ENCODE results near the gene NDUFAB1.
"Not testable (repeated sequence)": the region's sequence is repeated elsewhere in the genome, so short reads cannot be mapped to it uniquely, and the experiment has no call there.

Gene NDUFAB1

DNA sequence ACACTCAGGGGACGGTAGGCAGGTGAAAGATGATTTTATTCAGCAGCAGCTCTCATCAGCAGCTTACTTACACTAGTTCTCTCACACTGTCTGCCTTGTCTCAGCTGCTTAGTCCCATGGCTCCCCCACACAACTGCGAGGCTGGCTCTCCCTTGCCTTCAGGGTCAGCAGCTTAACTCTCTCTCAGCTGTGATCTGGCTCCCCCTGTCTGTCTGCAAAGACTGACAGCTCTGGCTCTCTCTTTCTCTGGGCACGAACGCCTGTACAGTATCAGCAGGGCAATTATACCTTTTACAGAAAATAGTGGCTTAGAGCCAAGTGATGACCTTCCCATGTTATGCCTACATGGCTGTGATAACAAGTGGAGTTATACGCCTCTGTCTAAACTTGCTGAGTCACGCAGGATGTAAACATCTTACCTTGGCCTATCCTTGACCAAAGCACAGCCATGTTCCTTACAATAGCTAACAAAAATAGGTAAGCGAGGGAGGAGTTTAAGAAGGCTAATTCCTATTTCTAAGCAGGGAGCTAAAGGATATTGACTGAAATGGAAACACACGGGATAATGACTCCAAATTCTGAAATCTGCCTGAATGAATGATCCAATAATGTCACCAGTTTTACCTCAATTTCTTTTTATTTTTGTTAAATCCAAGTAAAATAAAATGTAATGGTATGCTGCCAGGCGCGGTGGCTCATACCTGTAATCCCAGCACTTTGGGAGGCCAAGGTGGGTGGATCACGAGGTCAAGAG, 1.1 kb upstream of the NDUFAB1 start:
- Histone ChIP-seq H3K36me3 (ENCODE audit: insufficient read depth, insufficient read length, low read length) (peaks cover 41% of the 10 kb centered on the region), H3K9ac (ENCODE audit: insufficient read length, low read depth) (peak overlapping the region; percentile 66), H3K27me3 (ENCODE audit: insufficient read depth, insufficient read length) (no peaks in the 10 kb centered on the region), H3K4me3 (ENCODE audit: insufficient read length, low read depth) (no peak overlapping the region), H3K4me1 (ENCODE audit: insufficient read depth, insufficient read length) (peaks cover 6% of the 10 kb centered on the region), H3K9me3 (ENCODE audit: insufficient read depth, low read length) (no peaks in the 10 kb centered on the region)
- DNase-seq (ENCODE audit: low read depth, low spot score), result peak; percentile 43
- no peak for TF ChIP-seq YY1 (IDR thresholded peaks at IDR 0.05; ENCODE audit: insufficient read depth, insufficient read length)
- no peak for TF ChIP-seq SUZ12 (IDR thresholded peaks at IDR 0.05; ENCODE audit: extremely low read depth, insufficient read depth, insufficient read length)

DNA sequence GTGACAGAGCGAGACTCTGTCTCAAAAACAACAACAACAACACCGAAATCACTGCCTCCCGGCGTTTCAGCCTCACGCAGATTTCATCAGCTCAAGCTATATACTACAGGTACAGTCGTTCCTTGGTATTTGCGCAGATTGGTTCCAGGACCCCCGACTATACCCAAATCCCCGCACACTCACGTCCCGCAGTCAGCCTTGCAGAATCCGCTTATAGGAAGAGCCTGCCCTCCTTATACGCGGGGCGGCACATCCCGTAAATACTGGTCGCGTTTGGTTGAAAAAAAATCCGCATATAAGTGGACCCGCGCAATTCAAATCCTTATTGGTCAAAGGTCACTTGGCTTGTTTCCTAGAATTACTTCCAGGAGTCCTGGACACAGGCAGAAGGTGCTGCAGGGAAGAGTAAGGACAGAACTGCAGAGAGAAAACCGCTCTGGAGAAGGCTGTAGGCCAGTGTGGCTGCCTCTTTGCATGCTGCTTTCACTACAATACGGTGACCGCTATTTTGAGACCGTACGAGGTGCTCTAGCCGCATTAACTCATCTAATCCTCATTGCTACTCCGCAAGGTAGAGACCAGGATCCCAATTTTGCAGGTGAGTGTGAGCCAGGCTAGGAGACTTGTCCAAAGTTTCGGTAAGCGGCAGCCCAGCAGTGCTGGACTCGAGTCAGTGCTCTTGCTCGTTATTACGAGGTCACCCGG, 718 bp downstream of the NDUFAB1 start:
- H3K36me3 ChIP-seq (ENCODE audit: insufficient read depth, insufficient read length, low read length), result peaks cover 46% of the 10 kb centered on the region
- peaks cover 3% of the 10 kb centered on the region for H3K4me1 ChIP-seq (ENCODE audit: insufficient read depth, insufficient read length)
- H3K4me3 ChIP-seq (ENCODE audit: insufficient read length, low read depth), result peak overlapping the region; percentile 91
- H3K27me3 ChIP-seq (ENCODE audit: insufficient read depth, insufficient read length), result no peaks in the 10 kb centered on the region
- peak overlapping the region; percentile 95 for H3K9ac ChIP-seq (ENCODE audit: insufficient read length, low read depth)
- no peaks in the 10 kb centered on the region for H3K9me3 ChIP-seq (ENCODE audit: insufficient read depth, low read length)
- no peak for DNase-seq (ENCODE audit: low read depth, low spot score)
- TF ChIP-seq ZNF274 (IDR thresholded peaks at IDR 0.05; ENCODE audit: low read depth, low read length) (no peak), YY1 (IDR thresholded peaks at IDR 0.05; ENCODE audit: insufficient read depth, insufficient read length) (no peak), SUZ12 (IDR thresholded peaks at IDR 0.05; ENCODE audit: extremely low read depth, insufficient read depth, insufficient read length) (no peak)

DNA sequence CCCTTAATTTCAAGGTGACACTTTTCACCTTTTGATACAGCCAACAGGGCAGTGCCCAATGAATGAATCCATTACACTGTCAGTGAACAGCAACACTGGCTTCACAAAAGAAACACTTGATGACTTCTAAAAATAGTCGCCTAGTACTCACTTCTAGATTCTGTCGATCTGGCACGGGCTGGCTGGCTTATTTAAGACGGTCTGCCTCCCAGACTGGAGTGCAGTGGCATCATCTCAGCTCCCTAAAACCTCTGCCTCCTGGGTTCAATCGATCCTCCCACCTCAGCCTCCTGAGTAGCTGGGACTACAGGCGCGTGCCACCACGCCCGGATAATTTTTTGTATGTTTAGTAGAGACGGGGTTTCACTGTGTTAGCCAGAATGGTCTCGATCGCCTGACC, 1.9 kb downstream of the NDUFAB1 start:
- H3K27me3 ChIP-seq (ENCODE audit: insufficient read depth, insufficient read length), result no peaks in the 10 kb centered on the region
- no peak for TF ChIP-seq ZNF274 (IDR thresholded peaks at IDR 0.05; ENCODE audit: low read depth, low read length)
- TF ChIP-seq YY1 (IDR thresholded peaks at IDR 0.05; ENCODE audit: insufficient read depth, insufficient read length), result no peak
- no peak for TF ChIP-seq SUZ12 (IDR thresholded peaks at IDR 0.05; ENCODE audit: extremely low read depth, insufficient read depth, insufficient read length)
- no peaks in the 10 kb centered on the region for H3K9me3 ChIP-seq (ENCODE audit: insufficient read depth, low read length)
- H3K4me1 ChIP-seq (ENCODE audit: insufficient read depth, insufficient read length), result peaks cover 2% of the 10 kb centered on the region
- H3K36me3 ChIP-seq (ENCODE audit: insufficient read depth, insufficient read length, low read length), result peaks cover 58% of the 10 kb centered on the region
- H3K4me3 ChIP-seq (ENCODE audit: insufficient read length, low read depth), result no peak overlapping the region
- DNase-seq (ENCODE audit: low read depth, low spot score), result no peak
- no peak overlapping the region for H3K9ac ChIP-seq (ENCODE audit: insufficient read length, low read depth)

DNA sequence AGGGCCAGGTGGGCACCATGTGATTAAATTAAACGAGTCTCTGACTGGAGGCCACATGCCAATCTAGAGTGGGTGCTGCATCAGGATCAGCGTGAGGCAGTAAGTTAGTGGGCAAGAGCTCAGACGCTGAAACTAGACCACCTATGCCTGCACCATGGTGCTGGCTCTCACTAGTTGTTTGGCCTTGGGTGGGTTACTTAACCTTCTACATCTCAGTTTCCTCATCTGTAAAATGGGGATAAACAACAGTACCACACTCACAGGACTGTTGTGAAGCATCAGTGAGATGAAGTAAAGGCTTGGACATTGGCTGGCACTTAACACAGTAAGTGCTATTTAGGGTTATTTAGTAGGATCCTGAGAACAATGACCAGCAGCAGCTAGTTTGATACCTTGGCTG, 5.9 kb downstream of the NDUFAB1 start:
- Histone ChIP-seq H3K36me3 (ENCODE audit: insufficient read depth, insufficient read length, low read length) (peaks cover 95% of the 10 kb centered on the region), H3K4me1 (ENCODE audit: insufficient read depth, insufficient read length) (no peaks in the 10 kb centered on the region), H3K9ac (ENCODE audit: insufficient read length, low read depth) (no peak overlapping the region), H3K4me3 (ENCODE audit: insufficient read length, low read depth) (no peak overlapping the region), H3K27me3 (ENCODE audit: insufficient read depth, insufficient read length) (no peaks in the 10 kb centered on the region), H3K9me3 (ENCODE audit: insufficient read depth, low read length) (no peaks in the 10 kb centered on the region)
- DNase-seq (ENCODE audit: low read depth, low spot score), result no peak
- TF ChIP-seq ZNF274 (IDR thresholded peaks at IDR 0.05; ENCODE audit: low read depth, low read length) (no peak), YY1 (IDR thresholded peaks at IDR 0.05; ENCODE audit: insufficient read depth, insufficient read length) (no peak), SUZ12 (IDR thresholded peaks at IDR 0.05; ENCODE audit: extremely low read depth, insufficient read depth, insufficient read length) (no peak)

DNA sequence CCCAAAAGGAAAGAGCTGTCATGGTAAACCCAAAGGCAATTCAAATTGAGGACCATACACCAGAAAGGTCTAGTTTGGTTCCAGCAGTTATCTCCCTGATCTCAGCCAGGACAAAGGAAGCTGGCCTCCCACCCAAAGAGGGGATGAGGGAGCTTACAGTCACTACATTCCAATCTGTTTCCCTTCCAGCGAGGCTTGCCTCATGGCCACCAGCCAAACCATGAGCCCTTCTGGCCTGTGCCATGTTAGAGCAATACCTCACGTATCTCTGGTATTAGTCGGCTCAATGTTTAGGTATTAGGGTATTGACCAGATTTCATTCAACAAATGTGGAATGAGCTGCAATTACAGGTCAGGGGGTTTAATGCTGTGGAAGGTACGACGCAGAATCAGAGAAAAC, 8.4 kb downstream of the NDUFAB1 start:
- DNase-seq (ENCODE audit: low read depth, low spot score), result no peak
- TF ChIP-seq ZNF274 (IDR thresholded peaks at IDR 0.05; ENCODE audit: low read depth, low read length) (no peak), SUZ12 (IDR thresholded peaks at IDR 0.05; ENCODE audit: extremely low read depth, insufficient read depth, insufficient read length) (no peak), YY1 (IDR thresholded peaks at IDR 0.05; ENCODE audit: insufficient read depth, insufficient read length) (no peak)
- H3K9me3 ChIP-seq (ENCODE audit: insufficient read depth, low read length), result no peaks in the 10 kb centered on the region
- H3K4me1 ChIP-seq (ENCODE audit: insufficient read depth, insufficient read length), result no peaks in the 10 kb centered on the region
- peaks cover 86% of the 10 kb centered on the region for H3K36me3 ChIP-seq (ENCODE audit: insufficient read depth, insufficient read length, low read length)
- H3K4me3 ChIP-seq (ENCODE audit: insufficient read length, low read depth), result no peak overlapping the region
- H3K9ac ChIP-seq (ENCODE audit: insufficient read length, low read depth), result no peak overlapping the region
- no peaks in the 10 kb centered on the region for H3K27me3 ChIP-seq (ENCODE audit: insufficient read depth, insufficient read length)

DNA sequence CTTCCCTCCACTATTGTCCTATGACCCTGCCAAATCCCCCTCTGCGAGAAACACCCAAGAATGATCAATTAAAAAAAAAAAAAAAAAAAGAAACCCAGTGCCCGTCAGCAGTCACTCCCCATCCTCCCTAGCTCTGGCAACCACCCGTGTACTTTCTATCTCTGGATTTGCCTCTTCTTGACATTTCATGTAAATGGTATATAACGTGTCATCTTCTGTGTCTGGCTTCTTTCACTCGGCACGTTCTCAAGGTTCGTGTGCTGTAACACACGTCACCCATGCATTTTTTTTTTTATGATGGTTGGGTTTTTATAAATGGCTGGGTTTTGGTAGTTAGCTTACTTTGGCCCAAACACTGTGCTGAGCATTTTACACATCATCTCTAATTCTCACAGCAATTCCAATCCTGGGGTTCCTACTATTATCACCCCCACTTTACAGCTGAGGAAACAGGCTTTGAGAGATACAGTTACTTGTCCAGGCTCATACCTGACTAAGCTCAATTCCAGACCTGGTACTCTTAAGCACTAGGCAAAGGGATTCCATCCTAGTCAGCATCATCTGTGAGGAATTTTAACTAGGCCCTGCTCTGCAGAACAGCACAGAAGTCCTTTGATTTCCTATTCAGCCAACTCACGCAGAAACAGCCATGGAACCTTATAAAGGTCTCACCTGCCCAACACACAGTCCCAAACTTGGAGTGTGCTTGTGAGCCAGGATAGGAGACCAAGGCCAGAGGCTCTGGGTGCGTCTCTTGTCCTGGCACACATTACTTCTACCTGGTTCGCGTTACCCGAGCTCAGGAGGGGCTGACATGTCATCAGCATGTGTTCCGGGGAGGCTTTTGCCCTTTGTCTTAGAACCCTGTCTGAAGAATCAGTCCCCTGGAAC, 11.7 kb downstream of the NDUFAB1 start:
- H3K4me3 ChIP-seq (ENCODE audit: insufficient read length, low read depth), result no peak overlapping the region
- DNase-seq (ENCODE audit: low read depth, low spot score), result no peak
- no peaks in the 10 kb centered on the region for H3K9me3 ChIP-seq (ENCODE audit: insufficient read depth, low read length)
- no peak overlapping the region for H3K9ac ChIP-seq (ENCODE audit: insufficient read length, low read depth)
- TF ChIP-seq ZNF274 (IDR thresholded peaks at IDR 0.05; ENCODE audit: low read depth, low read length) (no peak), YY1 (IDR thresholded peaks at IDR 0.05; ENCODE audit: insufficient read depth, insufficient read length) (no peak), SUZ12 (IDR thresholded peaks at IDR 0.05; ENCODE audit: extremely low read depth, insufficient read depth, insufficient read length) (no peak)
- H3K4me1 ChIP-seq (ENCODE audit: insufficient read depth, insufficient read length), result no peaks in the 10 kb centered on the region
- H3K27me3 ChIP-seq (ENCODE audit: insufficient read depth, insufficient read length), result no peaks in the 10 kb centered on the region
- peaks cover 84% of the 10 kb centered on the region for H3K36me3 ChIP-seq (ENCODE audit: insufficient read depth, insufficient read length, low read length)

DNA sequence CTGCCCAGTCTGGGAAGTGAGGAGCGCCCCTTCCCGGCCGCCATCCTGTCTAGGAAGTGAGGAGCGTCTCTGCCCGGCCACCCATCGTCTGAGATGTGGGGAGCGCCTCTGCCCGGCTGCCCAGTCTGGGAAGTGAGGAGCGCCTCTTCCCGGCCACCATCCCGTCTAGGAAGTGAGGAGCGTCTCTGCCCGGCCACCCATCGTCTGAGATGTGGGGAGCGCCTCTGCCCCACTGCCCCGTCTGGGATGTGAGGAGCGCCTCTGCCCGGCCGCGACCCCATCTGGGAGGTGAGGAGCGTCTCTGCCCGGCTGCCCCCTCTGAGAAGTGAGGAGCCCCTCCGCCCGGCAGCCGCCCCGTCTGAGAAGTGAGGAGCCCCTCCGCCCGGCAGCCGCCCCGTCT, 12.8 kb downstream of the NDUFAB1 start:
- H3K4me3 ChIP-seq (ENCODE audit: insufficient read length, low read depth); H3K27me3 ChIP-seq (ENCODE audit: insufficient read depth, insufficient read length); H3K9me3 ChIP-seq (ENCODE audit: insufficient read depth, low read length); H3K4me1 ChIP-seq (ENCODE audit: insufficient read depth, insufficient read length); DNase-seq (ENCODE audit: low read depth, low spot score); H3K9ac ChIP-seq (ENCODE audit: insufficient read length, low read depth): not testable (repeated sequence)
- H3K36me3 ChIP-seq (ENCODE audit: insufficient read depth, insufficient read length, low read length), result peaks cover 82% of the 10 kb centered on the region
